K562 (cell line): ENCODE measurements around the gene IFT81. TPM values are rescaled to one million over a fixed set of nuclear protein-coding genes. Genes with fewer than 3 reads are reported as not detected.

ENCODE experiments used
- E2F6 ChIP-seq, 2 experiments: IDR thresholded peaks; 2 replicates each; pipeline ENCODE4 v1.6.1; 2011; ENCODE audit warnings: borderline replicate concordance in 1 of 2, control low read depth in 1 of 2, low read depth in 1 of 2, low read length in 1 of 2, mild to moderate bottlenecking in 1 of 2, mixed read lengths in 1 of 2, moderate library complexity in 1 of 2; ENCODE audit not compliant: insufficient read depth in 1 of 2, insufficient read length in 1 of 2, poor library complexity in 1 of 2, severe bottlenecking in 1 of 2; ENCODE audit errors: extremely low read depth in 1 of 2
- GTF2A2 ChIP-seq: IDR thresholded peaks from 2 replicates; pipeline ENCODE4 v1.6.1; 2016; ENCODE audit warnings: mild to moderate bottlenecking, missing genetic modification characterization, missing compliant biosample characterization
- HMGN3 ChIP-seq: IDR thresholded peaks from 2 replicates; pipeline ENCODE4 v1.6.1; 2011; ENCODE audit warnings: borderline replicate concordance, low read depth, mild to moderate bottlenecking, mixed read lengths, low read length; ENCODE audit not compliant: insufficient read length; ENCODE audit errors: extremely low read depth
- NKRF ChIP-seq: fragments of 450-650 bp; IDR thresholded peaks from 2 replicates; pipeline ENCODE4 v1.6.1; 2016; ENCODE audit warnings: borderline replicate concordance
- SAFB ChIP-seq: fragments of 200-400 bp; formaldehyde crosslinking; IDR thresholded peaks from 2 replicates; pipeline ENCODE4 v1.6.1; 2017; ENCODE audit warnings: low read depth, low read length, borderline replicate concordance
- SRSF9 ChIP-seq: fragments of 200-400 bp; formaldehyde crosslinking; IDR thresholded peaks from 2 replicates; pipeline ENCODE4 v1.6.1; 2017; ENCODE audit warnings: low read depth, low read length, borderline replicate concordance
- STAT5A ChIP-seq: IDR thresholded peaks from 2 replicates; pipeline ENCODE4 v1.6.1; 2012; ENCODE audit warnings: low read length, inconsistent platforms, borderline replicate concordance
- ZNF512 ChIP-seq: IDR thresholded peaks from 2 replicates; pipeline ENCODE4 v1.6.1; 2016; ENCODE audit warnings: missing genetic modification characterization, missing compliant biosample characterization
- polyA plus RNA-seq, 8 experiments: library from polyadenylated mRNA; depleted of rRNA in 4 of 8; stranded (reverse) in 5 of 8; unstranded in 3 of 8; fragments of >200 nt; fragmentation: Nextera tagmentation in 2 of 8; fragmentation: Illumina TruSeq in 1 of 8; extraction: Ambion mirVana in 2 of 8; extraction: Trizol in 1 of 8; gene quantifications; 2 replicates each; pipeline versions ENCODE4 v1.2.1 to v1.2.3, GENCODE V29; 2011 to 2014; ENCODE audit warnings: inconsistent platforms in 1 of 8, missing spikeins in 1 of 8
- total RNA-seq, 7 experiments: library from RNA; depleted of rRNA in 6 of 7; stranded (reverse); fragments of >200 nt in 6 of 7; fragmentation: Illumina TruSeq in 2 of 7; extraction: Trizol in 2 of 7; gene quantifications; 2 replicates each; pipeline versions ENCODE4 v1.2.1 to v1.2.3, GENCODE V29; 2011 to 2021; ENCODE audit warnings: low replicate concordance in 1 of 7

Gene IFT81
- total and polyA plus RNA-seq, 9 of the 15 experiments (the other 6 are each of a cell fraction or from before 2014, with no cell fraction given), result 2.8 to 11.9 (median 7.9) TPM

GRCh38 chr12:110233212-110233903 lies 109.2 kb downstream of the IFT81 start (continued):
- no peak for TF ChIP-seq HMGN3
- TF ChIP-seq NKRF, result no peak
- no peak for TF ChIP-seq SAFB
- no peak for TF ChIP-seq SRSF9
- TF ChIP-seq GTF2A2 (tag), result no peak
- TF ChIP-seq STAT5A, result no peak
- no peak for TF ChIP-seq E2F6 (IDR thresholded peaks at IDR 0.05; ENCODE audit: borderline replicate concordance in 1 of 2, extremely low read depth in 1 of 2, insufficient read depth in 1 of 2, insufficient read length in 1 of 2, low read depth in 1 of 2, low read length in 1 of 2, poor library complexity in 1 of 2, severe bottlenecking in 1 of 2)
- TF ChIP-seq ZNF512, result no peak
